Measurements from ENCODE around the gene DCAF6. TPM values are rescaled to one million over a fixed set of nuclear protein-coding genes. Genes with fewer than 3 reads are reported as not detected.

The DCAF6 gene
- total RNA-seq, 2 donors from 2014 or later, result 47.2 to 76.7 TPM

- ATAC-seq (ENCODE audit: insufficient number of reproducible peaks, low FRiP score, low read depth), result no peak
- H3K4me3 ChIP-seq, result no peak overlapping the region
- H3K27ac ChIP-seq, result no peak overlapping the region
- H3K4me1 ChIP-seq (ENCODE audit: control insufficient read depth in 1 of 2, low read depth in 2 of 2), result peaks cover 10 to 12% of the 10 kb centered on the region in 2 donors
- no peaks in the 10 kb centered on the region for H3K27me3 ChIP-seq (replicated peaks; ENCODE audit: insufficient read depth)
- no peaks in the 10 kb centered on the region for H3K9me3 ChIP-seq
- H3K36me3 ChIP-seq, result peaks cover 14% of the 10 kb centered on the region
- no peak for DNase-seq (ENCODE audit: low spot score)
- no peak for TF ChIP-seq CTCF (IDR thresholded peaks at IDR 0.05)
These were observed 60.6 kb downstream of the DCAF6 start for GRCh38 chr1:167997037-167997575.

DNA sequence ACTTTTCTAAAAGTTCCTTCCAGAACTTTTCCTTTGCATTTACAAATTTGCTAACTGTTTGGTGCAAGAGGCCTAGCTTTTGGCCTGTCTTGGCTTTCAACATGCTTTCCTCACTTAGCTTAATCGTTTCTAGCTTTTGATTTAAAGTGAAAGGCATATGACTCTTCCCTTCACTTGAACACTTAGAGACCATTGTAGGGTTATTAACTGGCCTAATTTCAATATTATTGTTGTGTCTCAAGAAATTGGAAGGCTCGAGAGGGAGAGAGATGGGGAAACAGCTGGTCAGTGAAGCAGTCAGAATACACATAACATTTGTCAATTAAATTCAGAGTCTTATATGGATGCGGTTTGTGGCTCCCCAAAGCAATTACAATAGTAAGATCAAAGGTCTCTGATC lies 63.4 kb downstream of the DCAF6 start:
- ATAC-seq (ENCODE audit: insufficient number of reproducible peaks, low FRiP score, low read depth), result no peak
- no peak overlapping the region for H3K27ac ChIP-seq
- no peak for DNase-seq (ENCODE audit: low spot score)
- peaks cover 16% of the 10 kb centered on the region for H3K36me3 ChIP-seq
- H3K4me1 ChIP-seq (ENCODE audit: control insufficient read depth in 1 of 2, low read depth in 2 of 2), result peaks cover 6 to 10% of the 10 kb centered on the region in 2 donors
- H3K9me3 ChIP-seq, result no peaks in the 10 kb centered on the region
- no peak overlapping the region for H3K4me3 ChIP-seq
- no peaks in the 10 kb centered on the region for H3K27me3 ChIP-seq (replicated peaks; ENCODE audit: insufficient read depth)
- no peak for TF ChIP-seq CTCF (IDR thresholded peaks at IDR 0.05)

GRCh38 chr1:168000656-168001055 lies 64.2 kb downstream of the DCAF6 start:
- H3K27me3 ChIP-seq (replicated peaks; ENCODE audit: insufficient read depth), result no peaks in the 10 kb centered on the region
- H3K36me3 ChIP-seq, result peaks cover 16% of the 10 kb centered on the region
- DNase-seq (ENCODE audit: low spot score) (no peak), ATAC-seq (ENCODE audit: insufficient number of reproducible peaks, low FRiP score, low read depth) (no peak)
- no peak overlapping the region for H3K4me3 ChIP-seq
- no peak overlapping the region for H3K27ac ChIP-seq
- no peak for TF ChIP-seq CTCF (IDR thresholded peaks at IDR 0.05)
- H3K4me1 ChIP-seq (ENCODE audit: control insufficient read depth in 1 of 2, low read depth in 2 of 2), result peaks cover 2 to 17% of the 10 kb centered on the region in 2 donors
- no peaks in the 10 kb centered on the region for H3K9me3 ChIP-seq

DNA sequence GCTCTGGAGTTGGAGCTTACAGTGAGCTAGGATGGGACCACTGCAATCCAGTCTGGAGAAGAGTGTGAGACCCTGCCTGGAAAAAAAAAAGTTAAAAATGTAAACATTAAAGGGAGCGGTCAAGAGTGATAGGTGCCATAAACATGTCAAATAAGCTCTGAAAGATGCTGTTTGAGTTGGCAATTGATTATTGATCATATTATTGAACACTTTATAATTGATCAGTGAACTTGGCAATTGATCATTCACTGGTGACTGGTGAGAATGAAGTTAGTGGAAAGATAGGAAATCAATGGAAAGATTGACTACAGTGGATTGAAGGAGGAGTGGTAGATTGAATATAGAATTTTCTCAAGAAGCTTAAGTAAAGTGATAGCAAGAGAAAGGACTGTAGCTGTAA lies 64.7 kb downstream of the DCAF6 start:
- ATAC-seq (ENCODE audit: insufficient number of reproducible peaks, low FRiP score, low read depth) (no peak), DNase-seq (ENCODE audit: low spot score) (no peak)

DNA sequence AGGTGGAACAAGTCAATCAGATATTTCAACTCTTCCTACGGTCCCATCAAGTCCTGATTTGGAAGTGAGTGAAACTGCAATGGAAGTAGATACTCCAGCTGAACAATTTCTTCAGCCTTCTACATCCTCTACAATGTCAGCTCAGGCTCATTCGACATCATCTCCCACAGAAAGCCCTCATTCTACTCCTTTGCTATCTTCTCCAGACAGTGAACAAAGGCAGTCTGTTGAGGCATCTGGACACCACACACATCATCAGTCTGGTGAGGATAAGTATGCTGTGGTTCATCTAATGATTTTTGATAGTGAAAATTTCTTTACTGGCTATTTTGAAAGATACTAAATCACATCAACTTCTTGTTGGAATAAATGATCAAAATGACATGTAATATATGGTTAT lies 68.0 kb downstream of the DCAF6 start:
- no peak for TF ChIP-seq CTCF (IDR thresholded peaks at IDR 0.05)
- Histone ChIP-seq H3K27me3 (replicated peaks; ENCODE audit: insufficient read depth) (no peaks in the 10 kb centered on the region), H3K9me3 (no peaks in the 10 kb centered on the region), H3K4me3 (no peak overlapping the region), H3K27ac (no peak overlapping the region), H3K36me3 (peaks cover 16% of the 10 kb centered on the region), H3K4me1 (ENCODE audit: control insufficient read depth in 1 of 2, low read depth in 2 of 2) (peaks cover 0 to 12% of the 10 kb centered on the region in 2 donors)
- ATAC-seq (ENCODE audit: insufficient number of reproducible peaks, low FRiP score, low read depth) (no peak), DNase-seq (ENCODE audit: low spot score) (no peak)

More for the DNA sequence above, 64.7 kb downstream of the DCAF6 start:
- no peaks in the 10 kb centered on the region for H3K27me3 ChIP-seq (replicated peaks; ENCODE audit: insufficient read depth)
- TF ChIP-seq CTCF (IDR thresholded peaks at IDR 0.05), result no peak
- no peak overlapping the region for H3K27ac ChIP-seq
- H3K4me1 ChIP-seq (ENCODE audit: control insufficient read depth in 1 of 2, low read depth in 2 of 2), result peaks cover under 1 to 18% of the 10 kb centered on the region in 2 donors
- peaks cover 16% of the 10 kb centered on the region for H3K36me3 ChIP-seq
- H3K9me3 ChIP-seq, result no peaks in the 10 kb centered on the region
- no peak overlapping the region for H3K4me3 ChIP-seq

Measured in thoracic aorta (tissue), 2 donors.